Measurements from ENCODE around the gene WFIKKN2.
A peak's percentile ranks its signal among the peaks of the same experiment; 100 is the strongest.
"Not testable (repeated sequence)": the region's sequence is repeated elsewhere in the genome, so short reads cannot be mapped to it uniquely, and the experiment has no call there.

WFIKKN2 gene

DNA sequence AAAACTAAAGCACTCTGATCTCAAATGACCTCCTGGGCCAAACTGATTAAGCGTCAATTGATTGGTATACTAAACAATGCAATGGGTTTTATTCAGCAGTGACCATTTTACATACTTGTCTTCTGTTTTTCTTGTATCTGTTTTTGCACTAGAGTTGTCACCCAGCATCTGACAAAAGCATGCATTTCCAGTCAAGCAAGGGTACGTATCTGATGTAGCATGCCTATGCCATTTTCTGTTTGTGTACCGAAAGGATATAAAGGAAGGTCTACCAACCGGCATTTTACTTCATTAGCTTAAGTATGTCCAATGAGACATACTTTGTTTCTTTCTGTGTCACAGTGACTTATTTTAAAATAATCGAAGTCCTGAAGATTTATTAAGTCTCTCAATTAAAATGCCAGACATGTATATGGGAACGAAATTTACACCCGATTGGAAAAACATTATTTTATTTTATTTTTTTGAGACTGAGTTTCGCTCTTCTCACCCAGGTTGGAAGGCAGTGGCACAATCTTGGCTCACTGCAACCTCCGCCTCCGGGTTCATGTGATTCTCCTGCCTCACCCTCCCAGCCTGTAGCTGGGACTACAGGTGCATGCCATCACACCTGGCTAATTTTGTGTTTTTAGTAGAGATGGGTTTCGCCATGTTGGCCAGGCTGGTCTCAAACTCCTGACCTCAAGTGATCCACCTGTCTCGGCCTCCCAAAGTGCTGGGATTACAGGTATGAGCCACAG lies 23.3 kb downstream of the WFIKKN2 start:
- DNase-seq: no peak

DNA sequence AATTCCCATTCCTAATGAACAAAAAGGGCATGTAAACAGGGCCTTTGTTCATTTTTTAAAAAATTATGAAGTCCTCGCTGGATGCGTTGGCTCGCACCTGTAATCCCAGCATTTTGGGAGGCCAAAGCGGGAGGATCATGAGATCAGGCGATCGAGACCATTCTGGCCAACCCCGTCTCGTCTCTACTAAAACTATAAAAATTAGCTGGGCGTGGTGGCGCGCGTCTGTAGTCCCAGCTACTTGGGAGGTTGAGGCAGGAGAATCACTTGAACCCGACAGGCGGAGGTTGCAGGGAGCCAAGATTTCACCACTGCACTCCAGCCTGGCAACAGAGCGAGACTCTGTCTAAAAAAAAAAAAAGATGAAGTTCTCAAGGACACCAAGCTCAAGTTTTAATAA lies 24.3 kb downstream of the WFIKKN2 start:
- not testable (repeated sequence) for DNase-seq

DNA sequence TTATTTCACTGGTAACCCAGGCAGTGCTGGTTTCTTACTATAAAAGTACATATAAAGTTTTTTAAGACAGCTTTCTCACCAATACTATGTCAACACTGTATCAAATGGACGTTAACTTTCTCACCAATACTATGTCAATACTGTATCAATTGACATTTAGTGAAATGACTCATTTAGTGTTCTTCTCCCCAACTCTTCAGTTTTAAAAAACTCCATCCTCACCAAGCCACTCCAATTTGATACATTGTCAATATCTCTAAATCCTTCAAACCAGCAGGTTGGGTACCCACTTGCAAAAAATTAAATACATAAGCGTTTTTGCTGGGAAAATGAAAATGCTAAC lies 25.9 kb downstream of the WFIKKN2 start:
- DNase-seq: no peak

DNA sequence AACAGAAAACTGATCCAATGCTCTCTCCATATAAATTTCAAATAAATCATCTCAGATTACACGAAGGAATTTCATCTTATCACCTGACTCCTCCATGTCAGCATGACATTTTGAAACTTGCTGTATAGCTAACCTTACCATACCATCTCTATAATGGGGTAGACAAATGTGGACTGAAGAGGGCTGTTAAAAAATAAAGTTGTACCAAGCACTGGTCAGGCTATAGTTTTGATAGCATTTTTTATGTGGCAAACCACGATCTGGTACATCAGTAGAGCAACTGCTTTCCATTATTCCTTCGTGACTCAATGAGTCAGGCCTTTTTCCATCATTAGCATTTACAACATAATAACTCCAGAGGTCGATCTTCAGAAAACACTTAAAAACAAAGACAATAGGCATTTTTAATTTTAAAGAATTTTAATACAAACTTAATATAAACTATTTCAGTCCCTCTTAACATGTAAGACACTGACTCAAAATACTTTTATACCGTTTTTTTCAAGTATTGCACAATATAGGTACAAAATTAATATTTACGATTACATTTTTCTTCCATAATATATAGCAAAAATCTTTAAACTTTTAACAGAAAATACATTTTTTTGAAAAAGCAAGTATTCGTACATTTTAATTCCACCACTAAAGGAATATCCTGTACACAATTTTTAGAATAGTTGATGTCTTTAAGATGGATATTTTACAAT lies 26.6 kb downstream of the WFIKKN2 start:
- no peak for DNase-seq

DNA sequence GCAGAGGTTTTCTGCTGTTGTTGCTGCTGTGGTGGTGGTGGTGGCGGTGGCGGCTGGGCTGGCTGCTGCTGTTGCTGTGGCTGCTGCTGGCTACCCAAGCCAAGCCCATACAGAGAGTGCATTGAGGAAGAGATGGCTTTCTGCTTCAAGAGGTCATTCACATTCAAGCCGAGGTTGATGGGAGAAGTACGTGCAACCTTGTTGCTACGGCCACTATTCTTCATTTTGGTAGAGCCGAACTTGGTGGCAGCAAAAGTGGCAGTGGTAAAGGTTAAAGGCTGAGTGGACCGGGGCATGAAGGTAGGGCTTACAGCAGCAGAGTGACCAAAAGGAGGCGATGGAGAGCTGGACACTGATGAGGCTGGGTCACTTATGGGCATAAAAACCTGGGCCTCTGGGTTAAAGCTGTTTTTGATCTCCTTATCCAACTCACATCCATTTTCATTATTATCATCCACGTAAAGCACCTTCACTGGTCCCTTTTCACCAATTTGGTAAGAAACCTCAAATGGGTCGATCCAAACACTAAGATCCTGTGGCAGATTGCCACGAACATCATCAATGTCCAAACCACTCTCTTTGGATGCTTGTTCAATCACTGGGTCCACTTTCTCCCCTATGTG lies 27.9 kb downstream of the WFIKKN2 start:
- peak; percentile 44 to 46 for DNase-seq

DNA sequence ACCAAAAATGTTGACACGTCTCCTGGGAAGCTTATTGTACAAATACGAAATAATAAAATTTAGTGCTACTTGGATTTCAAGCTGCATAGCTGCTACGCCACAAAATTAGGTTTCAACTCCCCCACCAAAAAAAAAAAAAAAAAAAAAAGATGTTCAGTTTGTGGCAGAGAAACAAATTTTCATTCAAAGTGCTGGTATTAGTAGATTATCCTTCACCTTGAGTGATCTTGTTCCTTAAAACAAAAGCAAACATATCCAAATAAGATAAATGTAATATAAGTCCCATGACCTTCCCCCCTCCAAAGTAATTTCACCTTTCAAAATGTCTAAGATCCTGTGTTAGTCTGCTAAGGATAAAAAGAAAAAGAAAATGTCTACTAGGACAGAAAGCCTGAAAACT lies 28.5 kb downstream of the WFIKKN2 start:
- no peak for DNase-seq

DNA sequence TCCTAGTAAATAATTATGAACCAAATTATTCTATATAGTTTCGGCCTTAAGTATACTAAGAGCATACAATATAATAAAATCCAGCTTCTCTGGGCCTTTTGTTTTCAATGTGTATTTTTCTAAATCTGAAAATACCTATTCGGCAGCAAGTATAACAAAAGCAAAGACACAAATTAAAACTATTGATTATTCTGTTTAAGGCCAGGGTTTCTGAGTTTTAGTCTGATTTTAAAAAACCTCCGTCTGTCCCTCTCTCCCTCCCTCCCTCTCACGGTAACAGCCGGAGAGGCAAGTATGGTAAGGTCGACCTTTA lies 29.3 kb downstream of the WFIKKN2 start:
- DNase-seq: no peak

DNA sequence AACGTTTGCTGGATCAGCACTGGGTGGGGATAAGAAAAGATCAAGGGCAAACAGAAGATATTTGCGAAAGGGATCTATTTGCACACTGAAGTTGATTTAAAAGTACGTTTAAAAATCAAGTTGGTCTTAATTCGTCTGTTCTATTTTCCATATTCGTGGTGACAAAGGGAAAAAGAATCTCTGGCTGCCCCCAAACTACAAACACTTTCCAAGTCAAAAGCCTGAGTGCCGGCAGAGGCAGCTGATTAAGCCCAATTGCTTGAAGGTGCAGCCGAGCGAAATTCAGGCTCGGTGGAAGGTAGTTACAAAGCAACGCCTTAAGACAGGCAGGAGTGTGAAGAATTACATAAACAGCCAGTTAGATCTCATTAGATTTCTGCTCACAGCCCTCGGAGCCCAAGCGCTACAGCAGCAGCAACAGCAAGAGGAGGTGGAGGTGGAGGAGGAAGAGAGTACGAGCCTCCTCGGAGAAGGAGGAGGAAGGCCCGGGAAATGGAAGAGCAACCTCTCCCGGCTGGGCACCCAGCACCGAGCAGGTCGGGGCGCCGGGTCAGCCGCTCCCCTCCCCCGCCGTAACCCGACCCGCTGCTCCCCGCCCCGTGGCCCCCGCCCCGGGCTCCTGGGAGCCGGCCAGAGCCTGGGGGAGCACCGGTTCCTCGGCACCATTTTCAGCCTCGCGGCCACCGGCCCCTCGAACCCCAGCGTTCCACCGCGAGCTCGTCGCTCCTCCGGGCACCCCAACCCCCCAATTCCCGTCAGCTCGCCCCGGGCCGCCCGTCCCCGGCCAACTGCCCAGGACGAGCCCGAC lies 29.9 kb downstream of the WFIKKN2 start:
- peak; percentile 53 to 60 for DNase-seq

DNA sequence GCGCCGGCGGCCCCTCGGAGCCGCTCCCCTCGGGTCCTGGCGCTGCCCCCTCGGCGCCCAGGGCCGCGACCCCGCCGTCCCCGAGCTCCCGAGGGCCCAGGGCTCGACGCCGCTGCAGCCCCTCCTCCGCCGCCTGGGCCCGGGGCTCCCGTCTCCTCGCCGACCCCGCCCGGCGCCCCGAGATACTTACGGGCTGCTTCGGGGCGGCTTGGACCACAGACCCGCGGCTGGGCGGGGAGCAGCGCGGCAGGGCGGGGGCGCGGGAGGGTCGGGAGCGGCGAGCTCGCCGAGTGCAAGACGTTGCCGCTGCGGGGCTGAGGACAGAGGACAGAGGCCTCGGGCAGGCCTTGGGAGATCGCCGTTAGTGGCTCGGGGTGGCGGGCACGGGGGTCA lies 30.5 kb downstream of the WFIKKN2 start:
- DNase-seq: no peak

DNA sequence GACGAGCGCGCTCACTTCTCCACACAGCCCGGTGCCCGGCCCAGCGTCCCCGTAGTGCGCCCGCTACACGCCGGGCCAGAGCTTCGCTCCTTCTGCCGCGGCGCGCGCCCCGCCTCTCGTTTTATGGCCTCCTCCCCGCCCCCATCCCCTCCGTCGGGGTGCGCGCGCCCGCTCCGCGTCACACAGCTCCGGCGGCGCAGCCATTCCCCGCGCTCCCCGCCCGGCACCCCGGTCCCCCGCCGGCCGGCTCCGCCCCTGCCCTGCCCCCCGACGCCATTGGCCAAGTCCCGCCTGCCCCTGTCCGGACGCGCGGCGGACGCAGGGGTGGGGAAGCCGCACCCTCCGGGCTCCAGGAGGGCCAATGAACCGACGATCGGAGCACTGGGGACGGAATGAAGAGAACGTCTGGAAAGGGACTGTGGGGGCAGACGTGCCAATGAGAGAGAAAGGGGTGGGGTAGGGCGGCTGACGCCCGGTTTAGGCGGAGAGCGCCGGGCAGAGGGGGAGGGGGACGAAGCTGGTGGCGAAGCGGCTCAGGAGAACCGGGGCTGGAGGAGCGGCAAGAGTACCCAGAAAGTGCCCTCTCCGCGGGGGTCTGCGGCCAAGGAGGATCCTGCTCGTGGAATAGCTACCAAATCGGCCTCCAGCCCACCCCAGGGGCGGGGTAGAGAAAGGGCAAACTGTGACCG lies 31.0 kb downstream of the WFIKKN2 start, which contains the start of gene TOB1:
TSS of gene TOB1 (minus strand) at position 94 of the 689 bp plus-strand sequence. CDS start 2,337 bp downstream, outside the sequence.
- peak; percentile 98 for DNase-seq

DNA sequence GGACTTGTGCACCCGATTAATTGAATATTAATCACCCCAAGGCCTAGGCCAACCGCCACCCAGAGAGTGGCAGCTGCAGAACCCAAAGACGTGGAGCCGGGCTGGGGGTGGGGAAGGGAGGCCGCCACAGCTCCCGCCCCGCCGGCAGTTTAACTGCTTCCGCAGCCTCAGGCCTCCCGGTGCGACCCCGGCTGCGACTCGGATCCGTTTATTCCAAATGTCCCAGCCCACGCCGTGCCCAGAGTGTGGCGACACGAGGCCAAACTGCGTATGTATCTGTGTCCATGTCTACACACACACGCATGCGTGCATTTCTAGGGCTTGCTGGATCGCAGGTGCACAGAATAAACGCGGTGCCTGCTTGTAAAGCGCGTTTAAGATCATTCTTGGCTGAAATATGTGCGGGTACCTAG lies 31.6 kb downstream of the WFIKKN2 start:
- peak in 1 of 2 donors; percentile 72 for DNase-seq

DNA sequence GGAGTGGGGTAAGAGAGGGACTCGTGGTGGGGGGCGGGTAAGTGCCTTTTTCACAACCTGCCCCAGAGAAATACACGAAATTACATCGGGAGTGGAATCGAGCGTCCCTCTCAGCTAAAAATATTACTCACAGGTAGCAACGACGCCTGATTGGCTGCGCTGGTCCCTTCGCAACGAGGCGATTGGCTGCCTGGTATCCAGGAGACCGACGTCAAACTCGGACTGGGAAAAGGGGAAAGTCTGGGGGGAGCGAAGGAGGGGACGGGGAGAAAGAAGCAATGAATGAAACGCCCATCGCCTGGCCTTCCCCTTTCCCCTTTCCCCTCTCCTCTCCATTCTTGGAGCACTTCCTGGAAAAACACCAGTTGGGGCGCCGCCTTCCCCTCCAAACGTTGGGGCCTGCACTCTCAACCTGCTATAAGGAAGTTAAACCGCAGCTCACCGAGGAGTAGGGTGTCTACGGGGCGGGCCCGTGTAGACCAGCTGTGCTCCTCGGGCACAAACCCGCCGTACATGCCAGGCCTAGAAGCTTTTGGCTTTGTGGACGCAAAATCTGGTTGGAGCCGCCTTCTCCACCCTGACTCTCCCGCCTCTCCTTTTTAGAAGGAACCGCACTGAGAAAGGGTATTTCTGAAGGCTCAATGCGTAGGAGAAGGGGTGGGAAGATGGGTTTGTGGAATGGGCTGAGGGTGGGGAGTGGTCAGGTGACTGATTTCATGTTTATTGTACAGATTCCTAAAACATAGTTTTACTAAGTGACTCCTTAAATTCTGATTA lies 32.2 kb downstream of the WFIKKN2 start:
- peak; percentile 90 for DNase-seq

DNA sequence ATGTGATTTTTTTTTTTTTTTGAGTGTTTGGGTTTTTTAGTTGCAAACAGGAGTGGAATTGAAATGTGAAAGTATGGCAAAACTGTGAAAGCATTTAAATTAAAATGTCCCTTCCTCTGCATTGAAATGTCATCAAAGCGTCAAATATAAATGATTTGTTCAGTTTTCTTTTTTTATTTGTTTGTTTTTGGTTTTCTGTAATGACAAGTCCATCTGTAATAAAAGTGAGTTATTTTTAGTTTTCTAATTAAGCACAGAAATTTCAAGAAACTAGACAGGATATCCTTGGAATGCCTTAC lies 32.7 kb downstream of the WFIKKN2 start:
- no peak for DNase-seq

DNA sequence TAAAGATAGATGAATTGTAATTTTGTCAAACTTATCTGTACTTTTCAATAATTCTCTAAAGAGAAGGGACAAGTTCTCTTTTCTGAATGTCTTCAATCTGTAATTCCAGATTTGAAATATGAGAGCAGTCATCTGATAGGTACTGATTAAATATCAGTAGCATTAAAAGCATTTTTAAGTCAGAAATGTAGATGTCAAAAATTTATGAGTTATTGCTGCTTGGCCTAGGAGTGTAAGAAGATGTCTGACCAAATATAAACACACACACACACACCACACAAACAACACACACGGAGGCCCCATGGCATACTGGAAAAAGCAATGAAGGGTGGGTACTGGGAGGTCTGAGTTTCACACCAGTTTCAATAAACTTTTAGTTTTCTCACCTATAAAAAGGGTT lies 33.2 kb downstream of the WFIKKN2 start:
- no peak for DNase-seq

DNA sequence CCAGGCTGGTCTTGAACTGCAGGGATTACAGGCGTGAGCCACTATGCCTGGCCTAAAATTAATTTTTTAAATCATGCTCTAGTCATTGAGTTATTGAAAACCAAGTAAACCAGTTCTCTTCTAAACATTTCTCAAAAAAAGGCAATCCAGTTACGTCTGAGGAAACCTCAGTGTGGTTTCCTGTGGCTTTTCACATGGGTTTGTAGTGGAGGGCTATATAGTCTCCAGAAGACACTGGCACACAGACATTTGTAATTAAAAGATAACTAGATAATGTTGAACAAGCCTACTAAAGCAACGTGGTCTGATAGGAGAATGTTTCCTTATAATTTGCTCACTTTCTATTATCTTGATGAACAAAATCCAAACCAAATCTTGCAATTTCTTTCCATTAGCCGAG lies 36.0 kb downstream of the WFIKKN2 start:
- DNase-seq: peak; percentile 45 to 73

DNA sequence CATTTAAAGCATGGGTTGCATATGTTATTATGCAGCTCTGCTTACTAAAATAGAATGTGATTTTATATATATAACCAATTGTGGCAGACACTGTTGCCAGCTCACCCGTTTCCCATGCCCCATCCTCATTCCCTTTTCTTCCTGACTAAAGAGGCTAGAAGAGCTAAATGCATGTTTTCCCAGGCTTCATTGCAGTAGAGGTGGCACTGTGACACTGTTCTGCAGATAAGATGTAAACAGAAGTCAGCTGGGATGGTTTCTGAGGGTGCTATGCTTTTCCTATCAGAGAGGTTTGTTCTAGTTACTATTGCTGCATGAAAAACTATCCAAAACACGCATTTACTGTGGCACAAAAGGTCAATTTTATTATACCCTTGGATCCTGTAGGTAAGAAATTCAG lies 36.5 kb downstream of the WFIKKN2 start:
- DNase-seq: no peak

DNA sequence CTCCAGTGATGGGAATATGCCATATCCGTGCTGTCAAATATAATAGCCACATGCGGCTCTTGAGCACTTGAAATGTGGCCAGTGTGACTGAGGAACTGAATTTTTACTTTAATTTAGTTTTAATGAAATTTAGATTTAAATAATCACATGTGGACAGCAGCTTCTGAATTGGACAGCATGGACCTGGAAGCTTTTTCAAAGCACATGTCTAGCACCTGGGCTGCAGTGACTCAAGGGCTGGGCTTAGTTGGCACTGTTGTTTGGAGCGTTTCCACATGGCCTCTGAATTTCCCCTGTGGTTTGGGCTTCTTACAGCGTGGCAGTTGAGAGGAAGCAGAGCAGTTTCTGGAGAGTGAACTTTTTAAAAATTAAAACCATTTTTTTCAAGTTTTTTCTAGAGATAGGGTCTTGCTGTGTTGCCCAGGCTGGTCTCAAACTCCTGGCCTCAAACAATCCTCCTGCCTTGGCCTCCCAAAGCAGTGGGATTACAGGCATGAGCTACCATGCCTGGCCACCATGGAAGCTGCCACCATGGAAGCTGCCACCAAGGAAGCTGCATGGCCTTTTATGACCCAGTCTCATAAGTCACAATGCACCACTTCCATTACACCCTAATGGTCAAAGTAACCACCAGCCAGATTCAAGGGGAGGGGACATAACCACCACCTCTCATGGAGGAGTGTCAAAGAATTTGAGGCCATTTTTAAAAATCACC lies 37.5 kb downstream of the WFIKKN2 start:
- DNase-seq: peak; percentile 56 to 60

DNA sequence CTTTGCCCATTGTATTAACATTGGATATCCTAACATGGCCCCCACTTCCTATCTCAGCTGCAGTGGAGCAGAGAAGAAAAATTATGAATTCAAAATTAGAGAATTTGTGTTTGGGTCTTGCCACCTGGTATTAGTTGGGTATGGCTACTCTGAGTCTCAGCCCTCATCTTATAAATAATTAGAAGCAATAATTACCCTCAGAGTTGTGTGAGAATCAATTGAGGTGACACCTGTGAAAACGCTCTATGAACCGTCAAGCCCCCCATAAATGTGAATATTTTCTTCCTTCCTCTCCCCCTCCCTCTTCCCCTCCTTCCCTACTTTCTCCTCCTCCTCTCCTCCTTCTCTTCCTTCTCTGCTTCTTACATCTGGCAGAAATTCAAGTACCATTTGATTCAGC lies 39.7 kb downstream of the WFIKKN2 start:
- DNase-seq: no peak

DNA sequence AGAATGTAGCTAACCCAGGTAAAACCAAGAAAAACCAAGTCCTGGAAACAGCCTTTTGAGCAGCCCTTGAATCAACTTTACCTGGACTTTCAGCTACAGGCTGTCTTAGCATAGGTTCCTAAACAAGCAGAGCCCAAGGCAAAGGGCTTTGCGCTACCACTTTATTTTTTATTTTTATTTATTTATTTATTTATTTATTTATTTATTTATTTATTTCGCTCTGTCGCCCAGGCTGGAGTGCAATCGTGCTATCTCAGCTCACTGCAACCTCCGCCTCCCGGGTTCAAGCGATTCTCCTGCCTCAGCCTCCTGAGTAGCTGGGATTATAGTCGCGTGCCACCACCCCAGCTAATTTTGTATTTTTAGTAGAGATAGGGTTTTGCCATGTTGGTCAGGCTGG lies 41.7 kb downstream of the WFIKKN2 start:
- not testable (repeated sequence) for DNase-seq

DNA sequence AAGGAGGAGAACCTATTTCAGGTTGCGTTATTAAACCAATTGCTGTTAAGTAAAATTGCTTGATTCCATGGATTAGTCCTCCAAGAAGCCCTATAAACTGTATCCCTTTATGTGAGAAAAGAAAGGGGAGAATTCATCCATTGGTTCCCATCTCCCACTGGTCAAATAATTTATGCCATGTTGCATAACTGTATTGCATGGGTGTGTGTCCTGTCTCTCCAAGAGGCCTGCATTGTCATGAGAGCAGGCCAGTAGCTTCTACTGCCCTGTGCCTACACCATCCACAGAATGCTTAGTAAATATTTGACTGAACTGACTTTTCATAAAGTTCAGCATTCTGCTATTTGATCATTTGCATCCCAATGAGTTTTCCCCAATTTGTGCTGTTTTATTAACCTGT lies 42.5 kb downstream of the WFIKKN2 start:
- no peak for DNase-seq

DNA sequence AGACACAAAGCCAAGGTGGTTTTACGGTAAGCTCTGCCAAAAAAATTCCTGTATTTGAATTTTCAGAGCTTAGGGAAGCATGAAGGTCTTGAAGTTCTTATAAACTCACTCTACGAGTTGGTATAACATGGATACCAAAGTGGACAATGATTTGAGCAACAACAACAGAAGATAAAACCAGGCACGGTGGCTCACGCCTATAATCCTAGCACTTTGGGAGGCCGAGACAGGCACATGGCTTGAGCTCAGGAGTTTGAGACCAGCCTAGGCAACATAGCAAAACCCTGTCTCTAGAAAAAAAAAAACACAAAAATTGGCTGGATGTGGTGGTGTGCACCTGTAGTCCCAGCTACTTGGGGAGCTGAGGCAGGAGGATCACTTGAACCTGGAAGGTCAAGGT lies 43.7 kb downstream of the WFIKKN2 start:
- no peak for DNase-seq

DNA sequence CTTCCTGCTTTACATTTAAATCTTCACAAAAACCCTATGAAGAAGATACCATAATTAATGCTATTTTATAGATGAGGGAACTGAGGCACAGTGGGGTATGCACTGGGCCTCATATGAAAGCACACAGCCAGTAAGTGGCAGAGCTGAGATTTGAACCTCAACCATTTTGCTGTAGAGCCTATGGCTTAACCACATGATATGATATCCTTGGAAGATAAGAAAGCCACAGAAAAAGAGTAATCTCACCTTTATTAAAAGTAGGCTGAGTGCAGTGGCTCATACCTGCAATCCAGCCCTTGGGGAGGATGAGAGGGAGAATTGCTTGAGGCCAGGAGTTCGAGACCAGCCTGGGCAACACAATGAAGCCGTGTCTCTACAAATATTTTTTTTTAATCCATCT lies 45.8 kb downstream of the WFIKKN2 start:
- DNase-seq: no peak
